ENCODE data around the gene KCNMA1. TPM values are rescaled to one million over a fixed set of nuclear protein-coding genes. Genes with fewer than 3 reads are reported as not detected.

KCNMA1 gene
- total RNA-seq, 1 donor from 2014 or later = 0.51 TPM

DNA sequence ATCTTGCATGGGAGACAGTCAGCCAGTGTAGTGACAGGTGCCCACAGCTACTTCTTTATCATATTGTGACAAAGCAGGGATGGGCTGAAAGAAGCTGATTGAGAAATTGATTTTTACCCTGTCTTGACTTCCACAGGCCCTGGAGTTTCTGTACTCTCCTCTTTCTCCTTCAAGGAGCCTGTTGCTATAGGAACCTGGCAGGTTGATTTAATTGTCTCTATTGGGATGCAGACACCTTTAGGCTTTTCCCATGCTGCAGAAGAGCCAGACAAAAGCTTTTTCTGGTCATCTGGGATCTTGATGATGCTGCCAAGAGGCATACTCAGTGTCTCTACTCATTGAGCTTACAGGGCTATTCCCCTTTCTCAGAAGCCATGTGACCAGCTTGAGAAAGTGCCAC, 754.8 kb downstream of the KCNMA1 start:
- DNase-seq (ENCODE audit: low read depth in 2 of 2) = no peak

GRCh38 chr10:76882245-76882644, 755.4 kb downstream of the KCNMA1 start:
- DNase-seq (ENCODE audit: low read depth in 2 of 2) = no peak

DNA sequence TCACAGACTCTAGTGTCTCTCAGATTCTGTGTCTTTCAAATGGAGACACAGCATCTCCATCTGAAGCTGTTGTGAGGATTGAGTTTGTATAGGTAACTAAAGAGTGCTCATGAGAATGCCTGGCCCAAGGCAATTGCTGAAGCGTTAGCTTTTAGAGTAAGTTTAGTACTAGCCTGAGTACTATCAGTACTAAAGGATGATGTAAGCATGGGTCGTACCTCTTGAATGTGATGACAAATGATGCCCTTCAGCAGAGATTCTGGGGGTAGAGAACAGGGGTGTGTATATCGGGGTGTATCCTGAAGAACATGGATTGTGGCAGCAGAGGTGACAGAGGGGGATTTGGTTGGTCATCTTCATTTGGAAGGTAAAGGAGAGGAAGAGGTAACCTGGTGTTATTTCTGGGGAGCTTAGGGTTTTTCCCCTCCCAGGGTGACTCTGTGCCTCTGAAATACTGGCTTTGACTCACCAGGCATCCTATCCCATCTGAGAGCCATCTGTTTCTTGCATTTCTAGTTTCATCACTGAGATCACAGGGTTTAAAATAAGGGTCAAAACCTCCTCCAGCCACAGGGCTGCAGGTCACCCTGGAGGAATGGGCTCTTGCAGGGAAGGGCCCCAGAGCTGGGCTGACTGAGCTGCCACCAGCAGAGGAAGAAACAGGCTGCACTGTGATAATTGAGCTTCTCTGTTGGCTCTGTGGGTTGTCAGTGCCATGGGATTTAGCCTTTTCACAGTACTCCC, 756.0 kb downstream of the KCNMA1 start:
- no peak for DNase-seq (ENCODE audit: low read depth in 2 of 2)

- no peak for DNase-seq (ENCODE audit: low read depth in 2 of 2)
Measured at GRCh38 chr10:76880931-76881330, 756.7 kb downstream of the KCNMA1 start.

GRCh38 chr10:76879116-76879913, 758.3 kb downstream of the KCNMA1 start:
- no peak for DNase-seq (ENCODE audit: low read depth in 2 of 2)

- DNase-seq (ENCODE audit: low read depth in 2 of 2) = no peak
Measured at GRCh38 chr10:76878514-76878913, 759.1 kb downstream of the KCNMA1 start.

DNA sequence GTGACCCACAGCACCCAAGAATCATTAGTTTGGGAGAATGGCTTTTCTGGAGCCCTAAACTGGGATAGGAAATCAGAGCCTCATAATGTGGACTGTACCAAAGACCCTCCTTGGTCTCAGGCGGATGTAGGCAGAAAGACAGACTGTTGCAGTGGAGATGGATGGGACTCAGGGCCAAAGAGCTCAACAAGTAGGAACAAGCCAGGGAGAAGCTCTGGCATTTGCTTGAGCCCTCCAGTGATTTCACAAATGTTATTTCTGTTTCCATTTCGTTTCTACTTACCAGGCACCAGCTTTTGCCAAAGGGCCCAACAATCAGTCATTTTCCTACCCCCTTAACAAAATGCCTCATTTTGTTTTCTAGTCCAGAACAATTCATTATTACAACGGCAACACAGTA, 762.7 kb downstream of the KCNMA1 start:
- DNase-seq (ENCODE audit: low read depth in 2 of 2) = no peak

DNA sequence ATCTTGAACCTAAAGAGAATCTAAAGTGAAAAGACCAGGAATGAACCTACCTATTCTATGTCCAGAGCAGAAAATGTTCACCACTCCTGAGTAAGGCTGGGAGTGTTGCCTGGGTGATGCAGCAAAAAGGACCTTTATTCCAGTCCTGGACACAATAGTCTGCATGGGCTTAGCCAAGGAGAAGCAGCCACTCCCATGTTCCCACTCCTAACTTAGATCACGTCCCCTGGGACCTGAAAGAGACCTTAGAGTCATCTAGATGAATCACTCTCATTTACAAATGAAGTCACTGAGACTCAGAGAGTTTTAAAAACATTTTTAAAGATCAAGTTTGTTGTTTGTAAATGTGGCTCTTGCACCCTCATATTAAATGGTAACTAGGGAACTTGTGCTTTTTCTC, 763.4 kb downstream of the KCNMA1 start:
- DNase-seq (ENCODE audit: low read depth in 2 of 2) = no peak

DNA sequence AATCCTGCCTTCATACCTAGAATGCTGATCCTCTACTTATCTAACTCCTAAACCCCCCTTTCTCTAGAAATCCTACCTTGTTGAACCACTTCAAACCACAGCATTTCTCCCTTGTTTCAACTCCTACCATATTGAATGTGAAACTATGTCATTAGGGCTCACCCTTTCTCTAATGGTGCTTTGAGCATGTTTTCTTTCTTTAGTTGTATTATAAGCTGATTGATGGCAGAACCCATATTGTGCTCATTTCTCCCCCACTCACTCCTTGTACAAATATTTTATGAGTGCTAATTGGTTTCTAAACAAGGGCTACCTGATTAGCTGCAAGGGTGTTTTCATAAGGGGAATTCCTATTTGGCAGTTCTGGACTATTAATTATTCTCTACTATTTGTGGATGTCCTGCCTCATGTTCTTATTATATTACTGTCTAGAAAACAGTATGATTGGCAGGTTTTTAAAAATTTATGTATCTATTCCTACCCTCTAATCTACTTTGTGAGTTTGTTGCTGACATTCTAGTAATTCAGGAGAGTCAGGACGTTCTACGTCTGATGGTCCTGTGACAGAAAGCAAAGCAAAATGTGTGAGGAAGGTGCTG, 765.8 kb downstream of the KCNMA1 start:
- no peak for DNase-seq (ENCODE audit: low read depth in 2 of 2)

GRCh38 chr10:76869931-76870330, 767.7 kb downstream of the KCNMA1 start:
- no peak for DNase-seq (ENCODE audit: low read depth in 2 of 2)

- no peak for DNase-seq (ENCODE audit: low read depth in 2 of 2)
Measured at GRCh38 chr10:76868098-76868977, 769.3 kb downstream of the KCNMA1 start.

DNA sequence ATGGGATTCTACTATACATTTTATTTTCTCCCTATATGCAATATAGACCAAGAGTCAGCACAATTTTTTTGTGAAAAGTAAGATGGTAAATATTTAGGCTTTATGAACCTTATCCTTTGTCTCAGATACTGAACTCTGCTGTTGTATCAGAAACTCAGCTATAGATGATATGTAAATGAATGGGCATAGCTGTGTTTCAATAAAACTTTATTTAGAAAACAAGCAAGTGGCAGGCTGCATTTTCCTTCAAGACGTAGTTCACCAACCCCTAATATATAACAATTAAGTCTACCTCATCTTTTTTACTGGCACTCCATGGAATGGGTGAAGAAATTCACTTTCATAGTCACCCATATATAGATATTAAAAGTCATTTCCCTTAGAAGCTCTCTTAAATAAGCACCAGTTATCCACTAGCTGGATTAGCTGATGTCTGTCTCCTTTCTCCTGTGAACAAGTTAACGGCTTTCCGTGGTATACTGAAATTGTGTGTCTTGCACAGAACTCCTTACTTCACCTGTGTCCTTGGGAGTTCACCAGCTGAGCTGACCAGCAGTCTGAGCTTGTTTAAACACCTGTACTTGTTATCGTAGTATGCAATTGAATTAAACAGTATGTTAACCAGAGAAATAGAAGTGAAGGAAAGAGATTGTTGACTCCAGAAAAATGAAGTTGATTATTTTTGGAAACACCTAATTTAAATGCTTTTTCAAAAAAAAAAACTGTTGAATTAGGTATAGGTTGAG, 770.6 kb downstream of the KCNMA1 start:
- DNase-seq (ENCODE audit: low read depth in 2 of 2) = no peak

DNA sequence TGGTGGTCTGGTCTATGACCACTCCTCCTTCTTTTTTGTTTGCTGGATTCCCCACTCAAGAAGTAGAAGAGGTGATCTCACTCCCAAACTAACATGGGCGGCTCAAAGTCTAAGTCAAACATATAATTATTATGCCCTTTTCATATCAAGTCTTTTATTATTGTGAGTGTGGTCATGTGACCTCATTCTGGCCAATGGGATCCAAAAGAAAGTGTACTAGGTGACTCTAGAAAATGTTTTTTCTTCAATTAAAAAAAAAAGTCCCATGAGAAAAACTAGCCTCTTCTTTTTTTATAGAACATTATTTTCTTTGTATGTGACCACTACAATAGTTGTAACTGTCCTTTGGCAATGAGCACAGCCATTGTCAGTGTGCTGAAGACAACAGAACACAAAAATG, 772.7 kb downstream of the KCNMA1 start:
- DNase-seq (ENCODE audit: low read depth in 2 of 2) = no peak

DNA sequence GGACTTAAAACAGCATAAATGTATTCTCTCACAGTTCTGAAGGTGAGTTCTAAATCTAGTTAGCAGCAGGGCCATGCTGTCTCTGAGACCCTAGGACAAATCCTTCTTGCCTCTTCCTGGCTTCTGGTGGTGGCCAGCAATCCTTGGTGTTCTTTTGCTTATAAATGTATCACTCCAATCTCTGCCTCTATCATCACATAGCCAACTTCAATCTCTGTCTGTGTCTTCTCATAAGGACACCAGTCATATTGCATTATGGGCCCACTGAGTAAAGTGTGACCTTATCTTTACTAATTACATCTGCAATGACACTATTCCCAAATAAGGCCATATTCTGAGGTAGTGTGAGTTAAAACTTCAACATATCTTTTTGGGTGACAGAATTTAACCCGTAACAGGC, 778.9 kb downstream of the KCNMA1 start:
- DNase-seq (ENCODE audit: low read depth in 2 of 2) = no peak

GRCh38 chr10:76840802-76841201, 796.8 kb downstream of the KCNMA1 start:
- DNase-seq (ENCODE audit: low read depth in 2 of 2) = no peak

DNA sequence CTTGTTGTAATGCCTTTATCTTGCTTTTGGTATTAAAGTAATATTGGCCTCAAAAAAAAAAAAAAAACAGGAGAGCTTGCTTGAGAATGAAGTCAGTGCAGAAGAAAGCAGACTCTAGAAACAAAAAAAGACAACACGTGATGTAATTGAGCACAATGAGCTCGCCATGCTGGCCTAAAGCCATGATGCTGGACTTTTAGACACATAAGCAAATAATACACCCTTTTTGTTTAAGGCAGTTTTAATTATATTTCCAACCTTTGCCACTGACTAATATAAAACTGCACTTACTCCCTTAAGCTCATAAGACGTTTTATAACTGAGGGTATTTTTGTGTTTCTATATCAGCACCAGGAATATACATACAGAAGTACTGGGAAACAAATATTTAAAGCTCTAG, 798.3 kb downstream of the KCNMA1 start:
- DNase-seq (ENCODE audit: low read depth in 2 of 2) = no peak

DNA sequence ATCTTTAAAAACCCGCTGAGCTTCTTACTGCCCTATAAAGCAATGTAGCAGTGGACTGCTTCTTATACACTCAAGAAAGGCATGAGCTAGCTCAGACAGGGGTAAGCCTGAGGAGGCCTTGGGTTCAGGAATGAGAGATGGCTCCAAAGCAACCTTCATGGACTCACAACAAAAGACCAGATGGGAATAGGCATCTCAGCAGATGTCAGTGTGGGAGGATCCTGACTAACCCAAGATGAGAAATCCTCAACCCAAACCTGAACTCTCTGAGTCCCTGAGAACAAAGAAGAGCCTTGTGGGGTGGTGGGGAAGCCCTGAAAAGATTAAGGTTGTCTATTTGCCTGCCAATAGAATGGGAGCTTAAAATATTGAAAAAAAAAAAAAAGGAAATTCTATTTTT, 807.4 kb downstream of the KCNMA1 start:
- DNase-seq (ENCODE audit: low read depth in 2 of 2) = no peak

GRCh38 chr10:76829724-76830123, 807.9 kb downstream of the KCNMA1 start:
- DNase-seq (ENCODE audit: low read depth in 2 of 2) = no peak

Data from dermis microvascular lymphatic vessel endothelial cell (primary cell).